Common myeloid progenitor, CD34-positive (primary cell): Measurements from ENCODE around the gene TFEB.

ENCODE experiments used
- CTCF ChIA-PET: fragments of 350-600 bp; sonication (Branson Sonifier 250); formaldehyde crosslinking; loops from one replicate; lab custom pipeline; 2021; ENCODE audit warnings: antibody characterized with exemption; lab: Charles Lee
- POLR2A ChIA-PET: fragments of 350-600 bp; sonication (Branson Sonifier 250); formaldehyde crosslinking; loops from one replicate; lab custom pipeline; 2021; ENCODE audit warnings: antibody characterized with exemption; lab: Charles Lee
- DNase-seq, 3 donors: peaks; one replicate each; pipeline versions ENCODE4 v3.0.0 to v3.0.0-alpha.2; 2013
- H3K27ac ChIP-seq, 2 experiments: 1 replicate in 1 of 2; 2 replicates in 1 of 2; pipeline ENCODE4 v1.7.0; 2013; ENCODE audit warnings: inconsistent platforms in 2 of 2, low read length in 2 of 2, mild to moderate bottlenecking in 2 of 2, low read depth in 1 of 2, moderate library complexity in 1 of 2; ENCODE audit not compliant: severe bottlenecking in 2 of 2, insufficient read depth in 1 of 2, poor library complexity in 1 of 2
- H3K27me3 ChIP-seq, 5 experiments: replicated peaks in 2 of 5; 1 replicate in 3 of 5; 2 replicates in 2 of 5; pipeline versions ENCODE4 v1.6.1 to v1.7.0; 2013; ENCODE audit warnings: low read length in 4 of 5, mild to moderate bottlenecking in 2 of 5, moderate library complexity in 2 of 5, inconsistent platforms in 1 of 5; ENCODE audit not compliant: insufficient read depth in 5 of 5, control insufficient read depth in 4 of 5
- H3K36me3 ChIP-seq, 4 experiments: 1 replicate in 2 of 4; 2 replicates in 2 of 4; pipeline versions ENCODE4 v1.6.1 to v1.7.0; 2013; ENCODE audit warnings: low read length in 3 of 4, control low read depth in 1 of 4, mild to moderate bottlenecking in 1 of 4; ENCODE audit not compliant: control insufficient read depth in 4 of 4, insufficient read depth in 4 of 4
- H3K4me1 ChIP-seq, 4 experiments: 1 replicate in 3 of 4; 2 replicates in 1 of 4; pipeline versions ENCODE4 v1.6.1 to v1.7.1; 2013; ENCODE audit warnings: low read length in 3 of 4, mild to moderate bottlenecking in 3 of 4, control low read depth in 1 of 4, inconsistent platforms in 1 of 4, moderate library complexity in 1 of 4; ENCODE audit not compliant: control insufficient read depth in 4 of 4, insufficient read depth in 4 of 4; ENCODE audit errors: control extremely low read depth in 1 of 4
- H3K4me3 ChIP-seq, 7 experiments: 1 replicate in 4 of 7; 2 replicates in 3 of 7; pipeline versions ENCODE4 v1.5.1 to v1.7.0; 2013; ENCODE audit warnings: mild to moderate bottlenecking in 7 of 7, low read length in 6 of 7, moderate library complexity in 6 of 7, inconsistent platforms in 2 of 7, low read depth in 2 of 7, control low read depth in 1 of 7; ENCODE audit not compliant: insufficient read depth in 4 of 7, control insufficient read depth in 1 of 7; ENCODE audit errors: extremely low read depth in 1 of 7
- H3K9me3 ChIP-seq, 5 experiments: 1 replicate in 4 of 5; 2 replicates in 1 of 5; pipeline versions ENCODE4 v1.6.1 to v1.7.1; 2013; ENCODE audit warnings: low read length in 4 of 5, mild to moderate bottlenecking in 2 of 5, inconsistent platforms in 1 of 5, low read depth in 1 of 5, moderate library complexity in 1 of 5; ENCODE audit not compliant: control insufficient read depth in 4 of 5, insufficient read depth in 2 of 5; ENCODE audit errors: control extremely low read depth in 1 of 5
- WGBS: methylation state at CpG from one replicate; pipeline ENCODE4 v1.1.5; 2013; ENCODE audit not compliant: insufficient coverage; 5-methylcytosine and 5-hydroxymethylcytosine counted together

TFEB gene

DNA sequence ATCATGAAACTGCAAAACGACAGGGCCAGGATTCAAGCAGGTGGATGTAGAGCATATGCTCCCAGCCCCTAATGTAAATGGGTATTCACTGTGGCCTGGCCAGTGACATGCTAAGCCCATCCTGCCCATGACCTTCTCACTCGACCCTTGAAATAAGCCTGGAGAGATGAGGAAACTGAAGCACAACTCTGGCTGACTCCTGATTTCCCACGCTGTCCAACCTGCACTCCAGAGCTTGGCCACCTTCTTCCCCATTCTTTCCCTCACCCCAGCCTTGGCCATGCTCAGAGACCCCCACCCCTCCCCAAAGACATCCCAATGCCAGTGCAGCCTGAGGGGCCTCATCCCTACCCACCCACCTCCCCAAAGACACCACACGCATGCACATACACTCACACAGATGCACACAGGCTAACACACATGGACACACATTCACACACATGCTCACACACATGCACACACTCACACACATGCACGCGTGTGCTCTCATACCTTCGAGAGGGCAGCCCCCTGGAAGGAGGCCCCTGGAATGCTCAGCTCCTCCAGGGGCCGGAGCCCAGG, 12.4 kb downstream of the TFEB start:
- Histone ChIP-seq H3K4me3 (peak overlapping the region in 2 of 7 experiments; percentile 10 to 32), H3K36me3 (peaks cover 0 to 2% (median 0%) of the 10 kb centered on the region in 4 experiments), H3K4me1 (peaks cover 4 to 40% (median 29%) of the 10 kb centered on the region in 4 experiments), H3K27ac (no peak overlapping the region), H3K27me3 (no peaks in the 10 kb centered on the region), H3K9me3 (no peaks in the 10 kb centered on the region)
- ChIA-PET CTCF (interaction anchor here (1.1 to 7.5 kb wide), 5 partner anchors 9 to 55 kb away, joined by 4 to 76 read pairs (median 12); no protein-coding TSS in a partner anchor), POLR2A (interaction anchor here (0.6 to 0.7 kb wide), 2 partner anchors 10 to 348 kb away, joined by 3 read pairs; no protein-coding TSS in a partner anchor)
- no peak for DNase-seq
- 58% methylated on average over 8 of the region's 8 CpGs for WGBS

- POLR2A ChIA-PET, result no interaction called here
- no peak overlapping the region for H3K4me3 ChIP-seq
- no peak for DNase-seq
- peaks cover 0 to 2% (median 0%) of the 10 kb centered on the region in 4 experiments for H3K36me3 ChIP-seq
- H3K4me1 ChIP-seq, result peaks cover 4 to 44% (median 29%) of the 10 kb centered on the region in 4 experiments
- 100% methylated on average over 3 of the region's 3 CpGs for WGBS
- no peaks in the 10 kb centered on the region for H3K9me3 ChIP-seq
- H3K27ac ChIP-seq, result no peak overlapping the region
- CTCF ChIA-PET, result interaction anchor here (0.9 to 7.5 kb wide), 7 partner anchors 8 to 38 kb away, joined by 4 to 76 read pairs (median 10); no protein-coding TSS in a partner anchor
- H3K27me3 ChIP-seq, result no peaks in the 10 kb centered on the region
These were observed 14.0 kb downstream of the TFEB start for GRCh38 chr6:41721414-41721813.

DNA sequence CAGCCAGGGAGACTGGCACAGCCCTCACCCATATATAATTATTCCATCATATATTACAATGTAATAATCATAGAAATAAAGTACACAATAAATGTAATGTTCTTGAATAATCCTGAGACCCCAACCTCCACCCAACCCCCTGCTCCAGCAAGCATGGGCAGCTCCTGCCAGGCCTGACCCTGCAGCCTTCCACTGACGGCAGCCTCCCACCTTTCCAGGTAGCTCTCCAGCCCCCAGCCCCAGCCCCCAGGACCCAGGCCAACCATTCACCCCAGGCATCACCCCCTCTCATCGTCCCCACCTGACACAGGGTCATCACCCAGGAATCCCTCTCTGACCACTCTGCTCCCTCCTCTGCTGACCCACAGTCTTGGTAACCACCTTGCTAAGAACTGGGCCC, 14.6 kb downstream of the TFEB start:
- POLR2A ChIA-PET, result no interaction called here
- H3K4me1 ChIP-seq, result peaks cover 4 to 50% (median 29%) of the 10 kb centered on the region in 4 experiments
- no peaks in the 10 kb centered on the region for H3K9me3 ChIP-seq
- DNase-seq, result no peak
- H3K4me3 ChIP-seq, result no peak overlapping the region
- no peak overlapping the region for H3K27ac ChIP-seq
- 100% methylated on average over 1 of the region's 2 CpGs for WGBS
- H3K27me3 ChIP-seq, result no peaks in the 10 kb centered on the region
- H3K36me3 ChIP-seq, result peaks cover 0 to 2% (median 0%) of the 10 kb centered on the region in 4 experiments
- CTCF ChIA-PET, result interaction anchor here (2.7 to 7.5 kb wide), 3 partner anchors 9 to 15 kb away, joined by 7 to 76 read pairs (median 10); no protein-coding TSS in a partner anchor

DNA sequence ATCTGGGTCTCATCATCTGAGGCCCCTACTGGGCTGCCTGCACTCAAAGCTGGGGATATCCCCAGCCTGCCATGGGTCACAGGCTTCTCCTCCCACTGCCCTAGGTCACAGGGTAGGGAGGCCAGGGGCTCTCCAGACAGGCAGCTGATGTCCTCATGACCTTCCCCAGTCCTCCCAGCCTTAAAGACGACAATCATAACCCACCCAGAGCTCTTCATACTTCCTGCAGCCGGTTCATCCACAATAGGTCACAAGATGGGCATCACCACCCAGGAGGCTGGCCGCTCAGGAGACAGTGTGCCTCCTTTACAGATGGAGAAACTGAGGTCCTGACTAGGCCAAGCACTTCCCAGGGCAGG, 15.2 kb downstream of the TFEB start:
- ChIA-PET POLR2A (interaction anchor here (0.6 kb wide), 1 partner anchor 44 kb away, joined by 3 read pairs; no protein-coding TSS in a partner anchor), CTCF (interaction anchor here (1.6 to 7.5 kb wide), 4 partner anchors 10 to 56 kb away, joined by 5 to 76 read pairs (median 8); no protein-coding TSS in a partner anchor)
- no peak overlapping the region for H3K27ac ChIP-seq
- H3K36me3 ChIP-seq, result peaks cover 0 to 2% (median 0%) of the 10 kb centered on the region in 4 experiments
- DNase-seq, result no peak
- no peak overlapping the region for H3K4me3 ChIP-seq
- H3K27me3 ChIP-seq, result no peaks in the 10 kb centered on the region
- WGBS, result 94% methylated on average over 3 of the region's 3 CpGs
- no peaks in the 10 kb centered on the region for H3K9me3 ChIP-seq
- peaks cover 4 to 51% (median 27%) of the 10 kb centered on the region in 4 experiments for H3K4me1 ChIP-seq

- WGBS, result 100% methylated on average over 3 of the region's 7 CpGs
- no peak overlapping the region for H3K4me3 ChIP-seq
- peaks cover 0 to 45% (median 21%) of the 10 kb centered on the region in 4 experiments for H3K4me1 ChIP-seq
- POLR2A ChIA-PET, result interaction anchor here (0.6 kb wide), 1 partner anchor 43 kb away, joined by 3 read pairs; no protein-coding TSS in a partner anchor
- peaks cover 0 to 2% (median 0%) of the 10 kb centered on the region in 4 experiments for H3K36me3 ChIP-seq
- no peaks in the 10 kb centered on the region for H3K9me3 ChIP-seq
- H3K27ac ChIP-seq, result no peak overlapping the region
- no peak for DNase-seq
- CTCF ChIA-PET, result interaction anchor here (1.6 to 7.5 kb wide), 4 partner anchors 10 to 56 kb away, joined by 5 to 76 read pairs (median 8); no protein-coding TSS in a partner anchor
- H3K27me3 ChIP-seq, result no peaks in the 10 kb centered on the region
These were observed 15.8 kb downstream of the TFEB start for GRCh38 chr6:41719436-41720261.

- no peak overlapping the region for H3K27ac ChIP-seq
- peaks cover 0 to 2% (median 0%) of the 10 kb centered on the region in 4 experiments for H3K36me3 ChIP-seq
- H3K9me3 ChIP-seq, result no peaks in the 10 kb centered on the region
- 81% methylated on average over 3 of the region's 5 CpGs for WGBS
- H3K27me3 ChIP-seq, result no peaks in the 10 kb centered on the region
- peaks cover 0 to 41% (median 13%) of the 10 kb centered on the region in 4 experiments for H3K4me1 ChIP-seq
- H3K4me3 ChIP-seq, result no peak overlapping the region
- POLR2A ChIA-PET, result no interaction called here
- no peak for DNase-seq
- CTCF ChIA-PET, result interaction anchor here (1.6 to 7.5 kb wide), 4 partner anchors 11 to 57 kb away, joined by 5 to 76 read pairs (median 8); no protein-coding TSS in a partner anchor
These were observed 16.6 kb downstream of the TFEB start for GRCh38 chr6:41718828-41719227.
